Measurements from ENCODE around the gene KCNK13. TPM values are rescaled to one million over a fixed set of nuclear protein-coding genes. Genes with fewer than 3 reads are reported as not detected.

The KCNK13 gene
- total RNA-seq, 3 donors from 2014 or later, result 0.16 to 0.66 (median 0.59) TPM

DNA sequence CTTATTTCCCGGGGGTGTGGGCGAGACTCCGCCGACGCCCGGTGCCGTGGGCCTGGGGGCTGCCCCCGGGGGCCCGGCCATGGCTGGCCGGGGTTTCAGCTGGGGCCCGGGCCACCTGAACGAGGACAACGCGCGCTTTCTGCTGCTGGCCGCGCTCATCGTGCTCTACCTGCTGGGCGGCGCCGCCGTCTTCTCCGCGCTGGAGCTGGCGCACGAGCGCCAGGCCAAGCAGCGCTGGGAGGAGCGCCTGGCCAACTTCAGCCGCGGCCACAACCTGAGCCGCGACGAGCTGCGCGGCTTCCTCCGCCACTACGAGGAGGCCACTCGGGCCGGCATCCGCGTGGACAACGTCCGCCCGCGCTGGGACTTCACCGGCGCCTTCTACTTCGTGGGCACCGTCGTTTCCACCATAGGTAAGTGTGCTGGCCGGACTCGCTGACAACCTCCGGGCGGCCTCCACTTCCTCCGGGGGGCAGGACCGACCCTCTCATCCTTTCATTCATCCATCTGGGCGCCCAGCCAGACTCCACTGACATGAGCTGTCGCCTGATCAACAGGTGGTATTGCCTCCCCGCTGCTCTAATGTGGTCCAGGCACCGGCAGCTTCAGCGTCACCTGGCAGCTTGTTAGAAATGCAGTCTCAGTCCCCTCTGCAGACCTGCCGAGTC lies 467 bp downstream of the KCNK13 start:
- H3K36me3 ChIP-seq, result no peaks in the 10 kb centered on the region
- peaks cover 0 to 53% of the 10 kb centered on the region in 2 donors for H3K27me3 ChIP-seq
- intact Hi-C loops (cut with DNase I; ENCODE audit: low total_unique reads), result no loop called here
- H3K4me3 ChIP-seq, result peak overlapping the region; percentile 38 to 64 (median 54)
- no peak overlapping the region for H3K27ac ChIP-seq
- H3K4me1 ChIP-seq, result peaks cover 0 to 6% of the 10 kb centered on the region in 2 donors
- DNase-seq (ENCODE audit: low spot score in 2 of 2), result no peak
- no peaks in the 10 kb centered on the region for H3K9me3 ChIP-seq
- TF ChIP-seq POLR2A (IDR thresholded peaks at IDR 0.05) (no peak), POLR2AphosphoS5 (IDR thresholded peaks at IDR 0.05) (no peak)
- TF ChIP-seq, protein P1, sequence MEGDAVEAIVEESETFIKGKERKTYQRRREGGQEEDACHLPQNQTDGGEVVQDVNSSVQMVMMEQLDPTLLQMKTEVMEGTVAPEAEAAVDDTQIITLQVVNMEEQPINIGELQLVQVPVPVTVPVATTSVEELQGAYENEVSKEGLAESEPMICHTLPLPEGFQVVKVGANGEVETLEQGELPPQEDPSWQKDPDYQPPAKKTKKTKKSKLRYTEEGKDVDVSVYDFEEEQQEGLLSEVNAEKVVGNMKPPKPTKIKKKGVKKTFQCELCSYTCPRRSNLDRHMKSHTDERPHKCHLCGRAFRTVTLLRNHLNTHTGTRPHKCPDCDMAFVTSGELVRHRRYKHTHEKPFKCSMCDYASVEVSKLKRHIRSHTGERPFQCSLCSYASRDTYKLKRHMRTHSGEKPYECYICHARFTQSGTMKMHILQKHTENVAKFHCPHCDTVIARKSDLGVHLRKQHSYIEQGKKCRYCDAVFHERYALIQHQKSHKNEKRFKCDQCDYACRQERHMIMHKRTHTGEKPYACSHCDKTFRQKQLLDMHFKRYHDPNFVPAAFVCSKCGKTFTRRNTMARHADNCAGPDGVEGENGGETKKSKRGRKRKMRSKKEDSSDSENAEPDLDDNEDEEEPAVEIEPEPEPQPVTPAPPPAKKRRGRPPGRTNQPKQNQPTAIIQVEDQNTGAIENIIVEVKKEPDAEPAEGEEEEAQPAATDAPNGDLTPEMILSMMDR (IDR thresholded peaks at IDR 0.05), result no peak

DNA sequence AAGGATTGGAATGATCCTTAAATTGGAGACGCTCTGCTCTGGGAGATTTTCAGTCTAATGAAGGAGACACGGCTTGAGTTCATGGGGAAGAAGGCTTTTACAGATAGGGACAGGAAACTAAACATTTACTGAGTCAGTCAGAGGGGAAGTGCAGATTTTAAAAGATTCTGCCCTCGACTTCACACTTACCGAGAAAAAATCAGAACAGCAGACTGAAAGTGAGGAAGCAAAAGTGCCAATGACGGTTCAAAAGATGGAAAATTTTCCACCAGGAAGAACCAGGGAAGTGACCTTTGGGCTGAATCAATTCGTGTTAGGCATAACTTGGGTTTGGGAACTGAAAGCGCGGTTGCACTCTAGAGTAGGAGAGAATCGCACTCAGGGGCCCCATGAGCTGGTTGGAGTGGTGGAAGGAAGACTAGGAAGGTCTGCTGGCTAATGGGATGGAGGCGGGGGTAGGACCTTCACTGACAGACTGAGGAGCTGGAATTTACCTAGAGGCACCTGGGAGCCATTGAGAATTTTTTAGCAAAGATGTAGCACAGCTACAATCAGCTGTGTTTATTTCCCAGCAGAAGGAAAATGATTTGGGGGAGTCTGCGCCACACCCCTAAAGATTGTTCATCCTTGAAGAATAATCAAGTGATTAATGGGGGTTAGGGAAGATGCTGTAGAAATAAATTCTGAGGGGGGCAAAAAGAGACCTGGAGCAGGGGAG lies 1.2 kb downstream of the KCNK13 start:
- no peak overlapping the region for H3K27ac ChIP-seq
- no peaks in the 10 kb centered on the region for H3K9me3 ChIP-seq
- H3K4me3 ChIP-seq, result peak overlapping the region in 2 of 3 donors; percentile 38 to 54
- H3K27me3 ChIP-seq, result peaks cover 0 to 53% of the 10 kb centered on the region in 2 donors
- DNase-seq (ENCODE audit: low spot score in 2 of 2), result no peak
- no peaks in the 10 kb centered on the region for H3K36me3 ChIP-seq
- H3K4me1 ChIP-seq, result peaks cover 0 to 6% of the 10 kb centered on the region in 2 donors
- intact Hi-C loops (cut with DNase I; ENCODE audit: low total_unique reads), result no loop called here
- TF ChIP-seq POLR2A (IDR thresholded peaks at IDR 0.05) (no peak), POLR2AphosphoS5 (IDR thresholded peaks at IDR 0.05) (no peak)

DNA sequence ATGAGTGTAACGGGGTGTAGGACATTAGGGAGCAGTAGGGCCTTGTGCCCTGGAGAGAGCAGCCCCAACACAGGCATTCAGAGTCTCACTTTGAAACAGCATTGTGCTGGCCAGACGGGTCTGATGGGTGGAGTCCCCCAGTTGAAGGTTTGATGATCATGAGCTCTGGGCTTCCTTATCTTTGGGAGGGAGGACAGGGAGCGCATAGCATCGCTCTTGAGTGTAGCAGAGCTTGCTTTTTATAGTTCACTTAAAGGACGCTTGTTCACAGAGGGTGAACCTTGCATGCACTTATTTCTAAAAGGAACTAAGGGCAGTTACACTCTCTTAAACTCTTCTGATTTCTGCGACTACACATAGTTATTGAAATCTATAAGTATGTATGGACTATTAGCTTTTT lies 10.6 kb downstream of the KCNK13 start:
- H3K27ac ChIP-seq, result no peak overlapping the region
- H3K27me3 ChIP-seq, result peaks cover 0 to 6% of the 10 kb centered on the region in 2 donors
- TF ChIP-seq, protein P1 (IDR thresholded peaks at IDR 0.05), result no peak
- TF ChIP-seq POLR2AphosphoS5 (IDR thresholded peaks at IDR 0.05) (no peak), POLR2A (IDR thresholded peaks at IDR 0.05) (no peak)
- H3K4me1 ChIP-seq, result no peaks in the 10 kb centered on the region
- no peaks in the 10 kb centered on the region for H3K36me3 ChIP-seq
- no peak for DNase-seq (ENCODE audit: low spot score in 2 of 2)
- intact Hi-C loops (cut with DNase I; ENCODE audit: low total_unique reads), result no loop called here
- H3K4me3 ChIP-seq, result no peak overlapping the region
- H3K9me3 ChIP-seq, result no peaks in the 10 kb centered on the region

DNA sequence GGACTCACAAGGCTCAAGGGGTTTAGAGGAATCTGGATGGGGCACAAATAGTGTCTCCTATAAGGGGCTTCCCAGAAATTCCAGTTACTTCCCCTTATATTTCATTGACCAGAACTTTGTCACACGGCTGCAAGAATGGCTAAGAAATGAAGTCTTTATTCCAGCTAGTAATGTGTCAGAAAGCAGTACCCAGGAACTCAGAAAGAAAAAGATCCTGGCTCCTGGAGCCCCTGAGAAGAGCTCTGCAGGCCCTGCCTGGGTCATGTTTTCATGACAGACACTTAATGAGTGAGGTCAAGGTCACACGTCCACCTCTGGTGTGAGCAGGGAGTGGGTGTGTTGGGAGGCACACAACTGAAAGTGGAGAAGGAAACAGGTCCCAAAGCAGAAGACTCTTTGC lies 17.8 kb downstream of the KCNK13 start:
- H3K36me3 ChIP-seq, result no peaks in the 10 kb centered on the region
- H3K27ac ChIP-seq, result no peak overlapping the region
- no peak for DNase-seq (ENCODE audit: low spot score in 2 of 2)
- no peaks in the 10 kb centered on the region for H3K27me3 ChIP-seq
- no peaks in the 10 kb centered on the region for H3K9me3 ChIP-seq
- TF ChIP-seq, protein P1 (IDR thresholded peaks at IDR 0.05), result no peak
- no peak for TF ChIP-seq POLR2AphosphoS5 (IDR thresholded peaks at IDR 0.05)
- TF ChIP-seq POLR2A (IDR thresholded peaks at IDR 0.05), result no peak
- intact Hi-C loops (cut with DNase I; ENCODE audit: low total_unique reads), result no loop called here
- H3K4me3 ChIP-seq, result no peak overlapping the region
- H3K4me1 ChIP-seq, result no peaks in the 10 kb centered on the region

DNA sequence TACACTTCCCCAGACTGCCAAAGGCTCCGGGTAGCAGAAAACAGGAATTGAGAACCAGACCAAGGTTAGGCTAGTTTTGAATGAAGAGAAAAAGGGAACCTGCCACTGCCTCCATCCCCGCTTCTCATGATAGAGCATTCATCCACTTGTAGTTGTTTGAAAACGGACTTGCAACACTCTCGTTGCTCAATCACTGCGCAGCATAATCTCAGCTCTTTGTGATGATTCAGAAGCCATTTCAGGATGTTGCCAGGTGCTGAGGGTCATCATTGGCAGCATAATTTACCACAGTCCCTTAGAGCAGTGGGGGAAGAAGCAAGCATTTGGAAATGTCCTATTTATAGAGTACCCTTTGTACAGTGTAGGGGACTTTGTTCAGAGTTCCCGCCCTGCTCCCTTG lies 25.6 kb downstream of the KCNK13 start:
- Histone ChIP-seq H3K36me3 (no peaks in the 10 kb centered on the region), H3K27me3 (no peaks in the 10 kb centered on the region), H3K4me3 (no peak overlapping the region), H3K27ac (no peak overlapping the region), H3K4me1 (no peaks in the 10 kb centered on the region), H3K9me3 (no peaks in the 10 kb centered on the region)
- intact Hi-C loops (cut with DNase I; ENCODE audit: low total_unique reads), result no loop called here
- DNase-seq (ENCODE audit: low spot score in 2 of 2), result no peak
- TF ChIP-seq, protein P1 (IDR thresholded peaks at IDR 0.05), result no peak
- TF ChIP-seq POLR2A (IDR thresholded peaks at IDR 0.05) (no peak), POLR2AphosphoS5 (IDR thresholded peaks at IDR 0.05) (no peak)

Data from breast epithelium (tissue), 4 donors.